Activated CD4-positive, alpha-beta T cell treated with anti-CD3 and anti-CD28 coated beads, Interleukin-2, amount 10 ng/mL, durations not matched to agents 7 days and 5 days (primary cell): Measurements from ENCODE around the gene SAMD11. TPM values are rescaled to one million over a fixed set of nuclear protein-coding genes. Genes with fewer than 3 reads are reported as not detected.
"Not testable (repeated sequence)": the region's sequence is repeated elsewhere in the genome, so short reads cannot be mapped to it uniquely, and the experiment has no call there.

Experiments used
- CTCF ChIA-PET: fragments of 350-600 bp; sonication (Branson Sonifier 250); formaldehyde crosslinking; loops from one replicate; lab custom pipeline; 2021; ENCODE audit warnings: antibody characterized with exemption; lab: Charles Lee
- POLR2A ChIA-PET: fragments of 350-600 bp; sonication (Branson Sonifier 250); formaldehyde crosslinking; loops from one replicate; lab custom pipeline; 2021; ENCODE audit warnings: antibody characterized with exemption; lab: Charles Lee
- DNase-seq: peaks from one replicate; pipeline ENCODE4 v3.0.0-alpha.2; 2020
- H3K27ac Mint-ChIP-seq: one replicate; pipeline ENCODE4 v1.8.0; 2021; ENCODE audit warnings: mild to moderate bottlenecking, moderate library complexity, mixed read lengths
- H3K27me3 Mint-ChIP-seq: one replicate; pipeline ENCODE4 v1.8.0; 2021; ENCODE audit warnings: mixed read lengths
- H3K36me3 Mint-ChIP-seq: one replicate; pipeline ENCODE4 v1.8.0; 2021; ENCODE audit warnings: low read depth, mixed read lengths
- H3K4me1 Mint-ChIP-seq: one replicate; pipeline ENCODE4 v1.8.0; 2021; ENCODE audit warnings: mixed read lengths
- H3K4me3 Mint-ChIP-seq: one replicate; pipeline ENCODE4 v1.8.0; 2021; ENCODE audit warnings: mild to moderate bottlenecking, moderate library complexity, mixed read lengths
- H3K9me3 Mint-ChIP-seq: one replicate; pipeline ENCODE4 v1.8.0; 2021; ENCODE audit warnings: mixed read lengths
- total RNA-seq, 2 experiments: library from RNA; stranded (reverse); gene quantifications; one replicate each; pipeline ENCODE4 v1.2.3, GENCODE V29; 2021

Gene SAMD11
- total RNA-seq, 2 experiments from 2014 or later, result not detected

- Mint-ChIP-seq H3K9me3 (no peaks in the 10 kb centered on the region), H3K4me1 (peaks cover 4% of the 10 kb centered on the region), H3K36me3 (peaks cover 7% of the 10 kb centered on the region), H3K4me3 (no peak overlapping the region), H3K27me3 (peaks cover 32% of the 10 kb centered on the region), H3K27ac (no peak overlapping the region)
- CTCF ChIA-PET, result interaction anchor here (1.0 to 2.0 kb wide), 2 partner anchors 30 to 37 kb away, joined by 3 to 5 read pairs; no protein-coding TSS in a partner anchor
- POLR2A ChIA-PET, result no interaction called here
- no peak for DNase-seq
These were observed 18.1 kb downstream of the SAMD11 start for GRCh38 chr1:941588-942383.

GRCh38 chr1:942411-942821 is 18.7 kb downstream of the SAMD11 start:
- Mint-ChIP-seq H3K27ac (no peak overlapping the region), H3K4me1 (peaks cover 4% of the 10 kb centered on the region), H3K36me3 (peaks cover 12% of the 10 kb centered on the region), H3K27me3 (peaks cover 32% of the 10 kb centered on the region), H3K4me3 (no peak overlapping the region), H3K9me3 (no peaks in the 10 kb centered on the region)
- CTCF ChIA-PET, result no interaction called here
- POLR2A ChIA-PET, result no interaction called here
- no peak for DNase-seq

- Mint-ChIP-seq H3K27me3 (peaks cover 28% of the 10 kb centered on the region), H3K36me3 (peaks cover 14% of the 10 kb centered on the region)
These were observed 19.3 kb downstream of the SAMD11 start for GRCh38 chr1:942864-943533.

GRCh38 chr1:943545-944340 is 20.0 kb downstream of the SAMD11 start:
- POLR2A ChIA-PET, result no interaction called here
- H3K36me3 Mint-ChIP-seq, result peaks cover 14% of the 10 kb centered on the region
- no peak for DNase-seq
- peaks cover 4% of the 10 kb centered on the region for H3K4me1 Mint-ChIP-seq
- CTCF ChIA-PET, result interaction anchor here (0.6 to 1.0 kb wide), 3 partner anchors 11 to 39 kb away, joined by 3 to 5 read pairs (median 4); partner anchors contain the start of gene NOC2L
- no peak overlapping the region for H3K27ac Mint-ChIP-seq
- peaks cover 23% of the 10 kb centered on the region for H3K27me3 Mint-ChIP-seq
- no peaks in the 10 kb centered on the region for H3K9me3 Mint-ChIP-seq
- H3K4me3 Mint-ChIP-seq, result no peak overlapping the region

More at GRCh38 chr1:942864-943533, 19.3 kb downstream of the SAMD11 start:
- peaks cover 4% of the 10 kb centered on the region for H3K4me1 Mint-ChIP-seq
- POLR2A ChIA-PET, result no interaction called here
- H3K9me3 Mint-ChIP-seq, result no peaks in the 10 kb centered on the region
- CTCF ChIA-PET, result interaction anchor here (0.6 to 0.7 kb wide), 2 partner anchors 25 to 38 kb away, joined by 3 to 5 read pairs; no protein-coding TSS in a partner anchor
- H3K4me3 Mint-ChIP-seq, result no peak overlapping the region
- H3K27ac Mint-ChIP-seq, result no peak overlapping the region
- DNase-seq, result no peak

- peaks cover 17% of the 10 kb centered on the region for H3K27me3 Mint-ChIP-seq
- H3K4me3 Mint-ChIP-seq, result no peak overlapping the region
- POLR2A ChIA-PET, result no interaction called here
- CTCF ChIA-PET, result interaction anchor here (0.6 to 1.0 kb wide), 2 partner anchors 12 to 14 kb away, joined by 3 to 4 read pairs; partner anchors contain the start of gene NOC2L
- peaks cover 4% of the 10 kb centered on the region for H3K4me1 Mint-ChIP-seq
- DNase-seq, result no peak
- no peaks in the 10 kb centered on the region for H3K9me3 Mint-ChIP-seq
- peaks cover 20% of the 10 kb centered on the region for H3K36me3 Mint-ChIP-seq
- no peak overlapping the region for H3K27ac Mint-ChIP-seq
These were observed 20.9 kb downstream of the SAMD11 start for GRCh38 chr1:944341-945325.

- DNase-seq, result no peak
- Mint-ChIP-seq H3K27me3 (peaks cover 11% of the 10 kb centered on the region), H3K9me3 (no peaks in the 10 kb centered on the region), H3K36me3 (peaks cover 32% of the 10 kb centered on the region), H3K27ac (no peak overlapping the region), H3K4me3 (no peak overlapping the region), H3K4me1 (peaks cover 4% of the 10 kb centered on the region)
- POLR2A ChIA-PET, result no interaction called here
- CTCF ChIA-PET, result no interaction called here
These were observed 22.2 kb downstream of the SAMD11 start for GRCh38 chr1:945688-946556.

- H3K27ac Mint-ChIP-seq, H3K27me3 Mint-ChIP-seq, CTCF ChIA-PET: not testable (repeated sequence)
These were observed 23.1 kb downstream of the SAMD11 start for GRCh38 chr1:946811-947210.

GRCh38 chr1:947958-948357 is 24.2 kb downstream of the SAMD11 start:
- Mint-ChIP-seq H3K27ac (no peak overlapping the region), H3K9me3 (no peaks in the 10 kb centered on the region), H3K27me3 (peaks cover 4% of the 10 kb centered on the region), H3K4me3 (no peak overlapping the region), H3K4me1 (peaks cover 1% of the 10 kb centered on the region), H3K36me3 (peaks cover 39% of the 10 kb centered on the region)
- POLR2A ChIA-PET, result no interaction called here
- DNase-seq, result no peak
- CTCF ChIA-PET, result no interaction called here

More at GRCh38 chr1:946811-947210, 23.1 kb downstream of the SAMD11 start:
- H3K4me3 Mint-ChIP-seq, DNase-seq, H3K9me3 Mint-ChIP-seq, POLR2A ChIA-PET, H3K4me1 Mint-ChIP-seq: not testable (repeated sequence)
- peaks cover 39% of the 10 kb centered on the region for H3K36me3 Mint-ChIP-seq

GRCh38 chr1:950268-950667 is 26.5 kb downstream of the SAMD11 start:
- Mint-ChIP-seq H3K9me3 (no peaks in the 10 kb centered on the region), H3K36me3 (peaks cover 49% of the 10 kb centered on the region), H3K4me3 (no peak overlapping the region), H3K4me1 (peaks cover 1% of the 10 kb centered on the region), H3K27me3 (no peaks in the 10 kb centered on the region), H3K27ac (no peak overlapping the region)
- CTCF ChIA-PET, result no interaction called here
- DNase-seq, result no peak
- POLR2A ChIA-PET, result no interaction called here

- Mint-ChIP-seq H3K27me3 (no peaks in the 10 kb centered on the region), H3K9me3 (no peaks in the 10 kb centered on the region), H3K4me3 (no peak overlapping the region), H3K27ac (no peak overlapping the region), H3K4me1 (peaks cover 1% of the 10 kb centered on the region), H3K36me3 (peaks cover 47% of the 10 kb centered on the region)
- DNase-seq, result no peak
- CTCF ChIA-PET, result no interaction called here
- POLR2A ChIA-PET, result no interaction called here
These were observed 27.2 kb downstream of the SAMD11 start for GRCh38 chr1:950881-951280.

GRCh38 chr1:951364-951763 is 27.6 kb downstream of the SAMD11 start:
- no peak for DNase-seq
- Mint-ChIP-seq H3K4me3 (no peak overlapping the region), H3K9me3 (no peaks in the 10 kb centered on the region), H3K36me3 (peaks cover 47% of the 10 kb centered on the region), H3K27me3 (no peaks in the 10 kb centered on the region), H3K27ac (no peak overlapping the region), H3K4me1 (no peaks in the 10 kb centered on the region)
- POLR2A ChIA-PET, result no interaction called here
- CTCF ChIA-PET, result no interaction called here
